T-helper 2 cell treated with Interferon-gamma antibody and Interleukin-4, amounts not matched to agents 5 μg/mL and 100 μg/mL, for 36 hours (primary cell): Measurements from ENCODE around the gene FRK.
"Not testable (repeated sequence)": the region's sequence is repeated elsewhere in the genome, so short reads cannot be mapped to it uniquely, and the experiment has no call there.

ENCODE experiments used
- DNase-seq: peaks from one replicate; pipeline ENCODE4 v3.0.0; 2021; ENCODE audit warnings: low spot score
- H3K27ac Mint-ChIP-seq: one replicate; pipeline ENCODE4 v1.8.0; 2021; ENCODE audit warnings: mild to moderate bottlenecking, mixed read lengths
- H3K27me3 Mint-ChIP-seq: one replicate; pipeline ENCODE4 v1.8.0; 2021; ENCODE audit warnings: low read depth, mixed read lengths
- H3K36me3 Mint-ChIP-seq: one replicate; pipeline ENCODE4 v1.8.0; 2021; ENCODE audit warnings: low read depth, mixed read lengths
- H3K4me1 Mint-ChIP-seq: one replicate; pipeline ENCODE4 v1.8.0; 2021; ENCODE audit warnings: low read depth, mixed read lengths
- H3K4me3 Mint-ChIP-seq: one replicate; pipeline ENCODE4 v1.8.0; 2022; ENCODE audit warnings: mild to moderate bottlenecking, moderate library complexity, mixed read lengths
- H3K9me3 Mint-ChIP-seq: one replicate; pipeline ENCODE4 v1.8.0; 2021; ENCODE audit warnings: mixed read lengths

The FRK gene

GRCh38 chr6:115945812-115946211, 114.9 kb downstream of the FRK start:
- H3K9me3 Mint-ChIP-seq: peaks cover 5% of the 10 kb centered on the region
- DNase-seq: no peak
- H3K4me3 Mint-ChIP-seq: no peak overlapping the region
- H3K27ac Mint-ChIP-seq: no peak overlapping the region
- no peaks in the 10 kb centered on the region for H3K36me3 Mint-ChIP-seq
- H3K4me1 Mint-ChIP-seq: no peaks in the 10 kb centered on the region
- H3K27me3 Mint-ChIP-seq: no peaks in the 10 kb centered on the region

GRCh38 chr6:115945306-115945705, 115.4 kb downstream of the FRK start:
- H3K9me3 Mint-ChIP-seq: peaks cover 5% of the 10 kb centered on the region
- H3K36me3 Mint-ChIP-seq: no peaks in the 10 kb centered on the region
- H3K27ac Mint-ChIP-seq: no peak overlapping the region
- H3K27me3 Mint-ChIP-seq: no peaks in the 10 kb centered on the region
- DNase-seq: no peak
- H3K4me1 Mint-ChIP-seq: no peaks in the 10 kb centered on the region
- no peak overlapping the region for H3K4me3 Mint-ChIP-seq

GRCh38 chr6:115944829-115945228, 115.9 kb downstream of the FRK start:
- not testable (repeated sequence) for H3K27me3 Mint-ChIP-seq, H3K36me3 Mint-ChIP-seq, H3K9me3 Mint-ChIP-seq, DNase-seq, H3K4me3 Mint-ChIP-seq, H3K4me1 Mint-ChIP-seq, H3K27ac Mint-ChIP-seq

GRCh38 chr6:115937502-115937901, 123.2 kb downstream of the FRK start:
- DNase-seq, H3K36me3 Mint-ChIP-seq, H3K27ac Mint-ChIP-seq, H3K4me1 Mint-ChIP-seq, H3K9me3 Mint-ChIP-seq, H3K27me3 Mint-ChIP-seq, H3K4me3 Mint-ChIP-seq: not testable (repeated sequence)

GRCh38 chr6:115935361-115935760, 125.3 kb downstream of the FRK start:
- no peaks in the 10 kb centered on the region for H3K36me3 Mint-ChIP-seq

GRCh38 chr6:115934829-115935228, 125.9 kb downstream of the FRK start:
- peaks cover 9% of the 10 kb centered on the region for H3K9me3 Mint-ChIP-seq
- H3K27me3 Mint-ChIP-seq: no peaks in the 10 kb centered on the region
- no peak overlapping the region for H3K27ac Mint-ChIP-seq
- H3K4me3 Mint-ChIP-seq: no peak overlapping the region
- H3K4me1 Mint-ChIP-seq: no peaks in the 10 kb centered on the region
- no peak for DNase-seq
- no peaks in the 10 kb centered on the region for H3K36me3 Mint-ChIP-seq

More at GRCh38 chr6:115935361-115935760, 125.3 kb downstream of the FRK start:
- Mint-ChIP-seq H3K9me3 (peaks cover 10% of the 10 kb centered on the region), H3K27ac (no peak overlapping the region), H3K4me3 (no peak overlapping the region), H3K4me1 (no peaks in the 10 kb centered on the region), H3K27me3 (no peaks in the 10 kb centered on the region)
- DNase-seq: no peak

GRCh38 chr6:115934145-115934544, 126.5 kb downstream of the FRK start:
- H3K4me1 Mint-ChIP-seq: no peaks in the 10 kb centered on the region
- no peaks in the 10 kb centered on the region for H3K36me3 Mint-ChIP-seq
- H3K27ac Mint-ChIP-seq: no peak overlapping the region
- peaks cover 2% of the 10 kb centered on the region for H3K9me3 Mint-ChIP-seq
- no peak overlapping the region for H3K4me3 Mint-ChIP-seq
- DNase-seq: no peak
- no peaks in the 10 kb centered on the region for H3K27me3 Mint-ChIP-seq

- Mint-ChIP-seq H3K4me3 (no peak overlapping the region), H3K36me3 (no peaks in the 10 kb centered on the region), H3K27me3 (no peaks in the 10 kb centered on the region), H3K4me1 (no peaks in the 10 kb centered on the region), H3K9me3 (no peaks in the 10 kb centered on the region), H3K27ac (no peak overlapping the region)
- DNase-seq: no peak
Observed at GRCh38 chr6:115932481-115932880, 128.2 kb downstream of the FRK start.

GRCh38 chr6:115928000-115928399, 132.7 kb downstream of the FRK start:
- H3K36me3 Mint-ChIP-seq, H3K27ac Mint-ChIP-seq, H3K9me3 Mint-ChIP-seq, DNase-seq, H3K4me3 Mint-ChIP-seq, H3K27me3 Mint-ChIP-seq, H3K4me1 Mint-ChIP-seq: not testable (repeated sequence)

GRCh38 chr6:115922971-115923370, 137.7 kb downstream of the FRK start:
- no peaks in the 10 kb centered on the region for H3K4me1 Mint-ChIP-seq
- H3K36me3 Mint-ChIP-seq: no peaks in the 10 kb centered on the region
- H3K4me3 Mint-ChIP-seq: no peak overlapping the region
- H3K9me3 Mint-ChIP-seq: no peaks in the 10 kb centered on the region
- H3K27ac Mint-ChIP-seq: no peak overlapping the region
- no peaks in the 10 kb centered on the region for H3K27me3 Mint-ChIP-seq
- no peak for DNase-seq

GRCh38 chr6:115914098-115914497, 146.6 kb downstream of the FRK start:
- DNase-seq: no peak
- Mint-ChIP-seq H3K27me3 (peaks cover 1% of the 10 kb centered on the region), H3K27ac (no peak overlapping the region), H3K4me1 (no peaks in the 10 kb centered on the region), H3K4me3 (no peak overlapping the region), H3K9me3 (no peaks in the 10 kb centered on the region), H3K36me3 (no peaks in the 10 kb centered on the region)

GRCh38 chr6:115909923-115910546, 150.7 kb downstream of the FRK start:
- H3K4me3 Mint-ChIP-seq: no peak overlapping the region
- H3K4me1 Mint-ChIP-seq: no peaks in the 10 kb centered on the region
- DNase-seq: no peak
- no peaks in the 10 kb centered on the region for H3K36me3 Mint-ChIP-seq
- no peaks in the 10 kb centered on the region for H3K9me3 Mint-ChIP-seq
- peaks cover 4% of the 10 kb centered on the region for H3K27me3 Mint-ChIP-seq
- no peak overlapping the region for H3K27ac Mint-ChIP-seq

GRCh38 chr6:115908906-115909559, 151.7 kb downstream of the FRK start:
- no peak overlapping the region for H3K27ac Mint-ChIP-seq
- H3K4me3 Mint-ChIP-seq: no peak overlapping the region
- H3K27me3 Mint-ChIP-seq: peaks cover 4% of the 10 kb centered on the region
- H3K36me3 Mint-ChIP-seq: no peaks in the 10 kb centered on the region
- DNase-seq: no peak
- H3K4me1 Mint-ChIP-seq: no peaks in the 10 kb centered on the region
- H3K9me3 Mint-ChIP-seq: no peaks in the 10 kb centered on the region

GRCh38 chr6:115905471-115905870, 155.2 kb downstream of the FRK start:
- no peak overlapping the region for H3K27ac Mint-ChIP-seq
- H3K36me3 Mint-ChIP-seq: no peaks in the 10 kb centered on the region
- H3K4me1 Mint-ChIP-seq: no peaks in the 10 kb centered on the region
- DNase-seq: no peak
- peaks cover 4% of the 10 kb centered on the region for H3K27me3 Mint-ChIP-seq
- H3K4me3 Mint-ChIP-seq: no peak overlapping the region
- no peaks in the 10 kb centered on the region for H3K9me3 Mint-ChIP-seq

- Mint-ChIP-seq H3K4me3 (no peak overlapping the region), H3K27me3 (peaks cover 4% of the 10 kb centered on the region), H3K4me1 (no peaks in the 10 kb centered on the region), H3K9me3 (no peaks in the 10 kb centered on the region), H3K27ac (no peak overlapping the region), H3K36me3 (no peaks in the 10 kb centered on the region)
- no peak for DNase-seq
Observed at GRCh38 chr6:115902436-115902835, 158.3 kb downstream of the FRK start.
